HepG2 (cell line): Measurements from ENCODE around the gene CLCNKA. TPM values are rescaled to one million over a fixed set of nuclear protein-coding genes. Genes with fewer than 3 reads are reported as not detected.

ENCODE experiments used
- ARHGAP35 ChIP-seq: sonication (generic); formaldehyde crosslinking; IDR thresholded peaks from 2 replicates; pipeline ENCODE4 v1.9.0; 2022; ENCODE audit warnings: mild to moderate bottlenecking, inconsistent platforms, moderate library complexity, missing genetic modification reagents, borderline replicate concordance
- BRCA1 ChIP-seq: sonication (generic); formaldehyde crosslinking; IDR thresholded peaks from 2 replicates; pipeline ENCODE4 v1.4.0; 2020; ENCODE audit warnings: missing genetic modification reagents
- CCDC6 ChIP-seq: sonication (generic); formaldehyde crosslinking; IDR thresholded peaks from 2 replicates; pipeline ENCODE4 v1.8.1; 2022; ENCODE audit warnings: mild to moderate bottlenecking, missing genetic modification reagents, moderate library complexity
- HMGXB4 ChIP-seq, 2 experiments: sonication (generic) in 1 of 2; formaldehyde crosslinking in 1 of 2; IDR thresholded peaks; 2 replicates each; pipeline versions ENCODE4 v1.4.0 to v1.6.1; 2018 to 2020; ENCODE audit warnings: missing genetic modification reagents in 2 of 2, borderline replicate concordance in 1 of 2, low read depth in 1 of 2, mild to moderate bottlenecking in 1 of 2, missing biosample characterization in 1 of 2
- PCBP1 ChIP-seq: fragments of 200-400 bp; formaldehyde crosslinking; IDR thresholded peaks from 2 replicates; pipeline ENCODE4 v1.6.1; 2017; ENCODE audit warnings: mild to moderate bottlenecking, low read depth, low read length, borderline replicate concordance
- TIGD3 ChIP-seq: sonication (generic); formaldehyde crosslinking; IDR thresholded peaks from 2 replicates; pipeline ENCODE4 v1.5.1; 2020; ENCODE audit warnings: mild to moderate bottlenecking, missing genetic modification reagents, borderline replicate concordance
- ZNF138 ChIP-seq: sonication (generic); formaldehyde crosslinking; IDR thresholded peaks from 2 replicates; pipeline ENCODE4 v1.5.0; 2020; ENCODE audit warnings: mild to moderate bottlenecking, low read depth, missing genetic modification reagents
- ZNF18 ChIP-seq: sonication (generic); formaldehyde crosslinking; IDR thresholded peaks from 2 replicates; pipeline ENCODE4 v1.8.0; 2022; ENCODE audit warnings: mild to moderate bottlenecking, missing genetic modification reagents; ENCODE audit not compliant: insufficient replicate concordance
- ZNF232 ChIP-seq: sonication (generic); formaldehyde crosslinking; IDR thresholded peaks from 2 replicates; pipeline ENCODE4 v1.4.0; 2020; ENCODE audit warnings: missing genetic modification reagents, borderline replicate concordance
- ZNF407 ChIP-seq: sonication (generic); formaldehyde crosslinking; IDR thresholded peaks from one replicate; pipeline ENCODE4 v1.5.1; 2020; ENCODE audit warnings: mild to moderate bottlenecking, missing genetic modification reagents; ENCODE audit errors: not compliant biosample characterization
- ZNF513 ChIP-seq: sonication (generic); formaldehyde crosslinking; conservative IDR thresholded peaks from 2 replicates; pipeline ENCODE4 v1.5.0; 2020; ENCODE audit warnings: missing genetic modification reagents
- ZNF788 ChIP-seq: sonication (generic); formaldehyde crosslinking; IDR thresholded peaks from 2 replicates; pipeline ENCODE4 v1.5.0; 2020; ENCODE audit warnings: mild to moderate bottlenecking, missing genetic modification reagents, borderline replicate concordance
- polyA plus RNA-seq, 8 experiments: library from polyadenylated mRNA; depleted of rRNA in 3 of 8; stranded (reverse) in 7 of 8; unstranded in 1 of 8; fragments of >200 nt; fragmentation: Illumina TruSeq in 4 of 8; extraction: Trizol in 4 of 8; gene quantifications; 2 replicates each; pipeline versions ENCODE4 v1.2.1 to v1.2.3, GENCODE V29; 2011 to 2016; ENCODE audit warnings: low read depth in 4 of 8, missing spikeins in 1 of 8, mixed read lengths in 1 of 8; ENCODE audit not compliant: insufficient read depth in 1 of 8
- total RNA-seq, 5 experiments: library from RNA; depleted of rRNA; stranded (reverse); fragments of >200 nt; fragmentation: Illumina TruSeq; extraction: Trizol; gene quantifications; 2 replicates each; pipeline ENCODE4 v1.2.3, GENCODE V29; 2016; ENCODE audit warnings: low read depth in 1 of 5

CLCNKA gene
- total and polyA plus RNA-seq, 2 of the 13 experiments (the other 11 are each of a cell fraction or from before 2014, with no cell fraction given) = 0.03 TPM; not detected in 1

GRCh38 chr1:16032388-16033102 is 10.7 kb downstream of the CLCNKA start (continued):
- TF ChIP-seq ZNF407 (CRISPR knock-in tag) (peak; percentile 59), ZNF513 (CRISPR knock-in tag) (no peak), ARHGAP35 (CRISPR knock-in tag) (no peak), ZNF788 (CRISPR knock-in tag) (peak; percentile 74; the same call in 1 of the 2 replicates), ZNF18 (CRISPR knock-in tag) (no peak), TIGD3 (CRISPR knock-in tag) (no peak), ZNF232 (no peak), CCDC6 (CRISPR knock-in tag) (no peak), PCBP1 (0 out of 2 replicates have a peak, but pooled peaks have one; percentile 26), ZNF138 (0 out of 2 replicates have a peak, but pooled peaks have one; percentile 38), HMGXB4 (CRISPR knock-in tag; IDR thresholded peaks at IDR 0.05; ENCODE audit: borderline replicate concordance in 1 of 2, low read depth in 1 of 2) (peak in 1 of 2 experiments; percentile 34; a peak in 1 of 4 replicates), BRCA1 (no peak)
